ENCODE measurements around the gene RAB3C. TPM values are rescaled to one million over a fixed set of nuclear protein-coding genes. Genes with fewer than 3 reads are reported as not detected.

Gene RAB3C
- total RNA-seq, 6 donors from 2014 or later: 0.09 to 1.1 (median 0.87) TPM; not detected in 2

GRCh38 chr5:58641533-58641932 is 58.7 kb downstream of the RAB3C start:
- H3K36me3 ChIP-seq: no peaks in the 10 kb centered on the region
- no peaks in the 10 kb centered on the region for H3K4me1 ChIP-seq
- no peak for TF ChIP-seq EP300 (IDR thresholded peaks at IDR 0.05)
- TF ChIP-seq CTCF (IDR thresholded peaks at IDR 0.05): no peak
- no peak for TF ChIP-seq POLR2A (IDR thresholded peaks at IDR 0.05)
- TF ChIP-seq POLR2AphosphoS5 (IDR thresholded peaks at IDR 0.05): no peak
- no peak for DNase-seq
- no peaks in the 10 kb centered on the region for H3K9me3 ChIP-seq
- H3K27ac ChIP-seq: no peak overlapping the region
- ATAC-seq (ENCODE audit: low FRiP score in 2 of 2): no peak
- 83 to 100% methylated on average over 1 of the region's 1 CpG for WGBS, 2 donors
- H3K27me3 ChIP-seq: no peaks in the 10 kb centered on the region
- no peak overlapping the region for H3K4me3 ChIP-seq

- no peaks in the 10 kb centered on the region for H3K27me3 ChIP-seq
- no peaks in the 10 kb centered on the region for H3K4me1 ChIP-seq
- no peak for ATAC-seq (ENCODE audit: low FRiP score in 2 of 2)
- no peak overlapping the region for H3K27ac ChIP-seq
- H3K36me3 ChIP-seq: no peaks in the 10 kb centered on the region
- H3K4me3 ChIP-seq: no peak overlapping the region
- TF ChIP-seq CTCF (IDR thresholded peaks at IDR 0.05) (no peak), POLR2A (IDR thresholded peaks at IDR 0.05) (no peak), POLR2AphosphoS5 (IDR thresholded peaks at IDR 0.05) (no peak), EP300 (IDR thresholded peaks at IDR 0.05) (no peak)
- DNase-seq: no peak
- WGBS, 2 donors: 49 to 58% methylated on average over 4 of the region's 4 CpGs
- no peaks in the 10 kb centered on the region for H3K9me3 ChIP-seq
Measured at GRCh38 chr5:58648846-58649245, 66.0 kb downstream of the RAB3C start.

GRCh38 chr5:58649716-58650115 is 66.8 kb downstream of the RAB3C start:
- Histone ChIP-seq H3K4me3 (no peak overlapping the region), H3K36me3 (no peaks in the 10 kb centered on the region), H3K9me3 (no peaks in the 10 kb centered on the region), H3K4me1 (no peaks in the 10 kb centered on the region), H3K27me3 (no peaks in the 10 kb centered on the region), H3K27ac (no peak overlapping the region)
- TF ChIP-seq POLR2AphosphoS5 (IDR thresholded peaks at IDR 0.05): no peak
- TF ChIP-seq CTCF (IDR thresholded peaks at IDR 0.05): no peak
- no peak for TF ChIP-seq EP300 (IDR thresholded peaks at IDR 0.05)
- no peak for TF ChIP-seq POLR2A (IDR thresholded peaks at IDR 0.05)
- DNase-seq: no peak
- no peak for ATAC-seq (ENCODE audit: low FRiP score in 2 of 2)
- WGBS, 2 donors: 39 to 53% methylated on average over 2 of the region's 2 CpGs

- peaks cover 0 to 2% (median 0%) of the 10 kb centered on the region in 4 donors for H3K9me3 ChIP-seq
- no peaks in the 10 kb centered on the region for H3K36me3 ChIP-seq
- ATAC-seq (ENCODE audit: low FRiP score in 2 of 2) (no peak), DNase-seq (no peak)
- no peak overlapping the region for H3K27ac ChIP-seq
- H3K4me3 ChIP-seq: no peak overlapping the region
- WGBS, 2 donors: 85 to 87% methylated on average over 1 of the region's 1 CpG
- H3K27me3 ChIP-seq: no peaks in the 10 kb centered on the region
- no peaks in the 10 kb centered on the region for H3K4me1 ChIP-seq
- TF ChIP-seq POLR2AphosphoS5 (IDR thresholded peaks at IDR 0.05) (no peak), POLR2A (IDR thresholded peaks at IDR 0.05) (no peak), EP300 (IDR thresholded peaks at IDR 0.05) (no peak), CTCF (IDR thresholded peaks at IDR 0.05) (no peak)
Measured at GRCh38 chr5:58653521-58653920, 70.6 kb downstream of the RAB3C start.

- Histone ChIP-seq H3K27me3 (no peaks in the 10 kb centered on the region), H3K36me3 (no peaks in the 10 kb centered on the region), H3K4me1 (no peaks in the 10 kb centered on the region), H3K9me3 (peaks cover 0 to 4% (median 0%) of the 10 kb centered on the region in 4 donors), H3K4me3 (no peak overlapping the region), H3K27ac (no peak overlapping the region)
- WGBS, 2 donors: 45% methylated on average over 1 of the region's 1 CpG
- DNase-seq (no peak), ATAC-seq (ENCODE audit: low FRiP score in 2 of 2) (no peak)
- TF ChIP-seq EP300 (IDR thresholded peaks at IDR 0.05) (no peak), CTCF (IDR thresholded peaks at IDR 0.05) (no peak), POLR2A (IDR thresholded peaks at IDR 0.05) (no peak), POLR2AphosphoS5 (IDR thresholded peaks at IDR 0.05) (no peak)
Measured at GRCh38 chr5:58666141-58666540, 83.3 kb downstream of the RAB3C start.
